ENCODE measurements around the gene CASR.
"Not testable (repeated sequence)": the region's sequence is repeated elsewhere in the genome, so short reads cannot be mapped to it uniquely, and the experiment has no call there.

Gene CASR, protein sequence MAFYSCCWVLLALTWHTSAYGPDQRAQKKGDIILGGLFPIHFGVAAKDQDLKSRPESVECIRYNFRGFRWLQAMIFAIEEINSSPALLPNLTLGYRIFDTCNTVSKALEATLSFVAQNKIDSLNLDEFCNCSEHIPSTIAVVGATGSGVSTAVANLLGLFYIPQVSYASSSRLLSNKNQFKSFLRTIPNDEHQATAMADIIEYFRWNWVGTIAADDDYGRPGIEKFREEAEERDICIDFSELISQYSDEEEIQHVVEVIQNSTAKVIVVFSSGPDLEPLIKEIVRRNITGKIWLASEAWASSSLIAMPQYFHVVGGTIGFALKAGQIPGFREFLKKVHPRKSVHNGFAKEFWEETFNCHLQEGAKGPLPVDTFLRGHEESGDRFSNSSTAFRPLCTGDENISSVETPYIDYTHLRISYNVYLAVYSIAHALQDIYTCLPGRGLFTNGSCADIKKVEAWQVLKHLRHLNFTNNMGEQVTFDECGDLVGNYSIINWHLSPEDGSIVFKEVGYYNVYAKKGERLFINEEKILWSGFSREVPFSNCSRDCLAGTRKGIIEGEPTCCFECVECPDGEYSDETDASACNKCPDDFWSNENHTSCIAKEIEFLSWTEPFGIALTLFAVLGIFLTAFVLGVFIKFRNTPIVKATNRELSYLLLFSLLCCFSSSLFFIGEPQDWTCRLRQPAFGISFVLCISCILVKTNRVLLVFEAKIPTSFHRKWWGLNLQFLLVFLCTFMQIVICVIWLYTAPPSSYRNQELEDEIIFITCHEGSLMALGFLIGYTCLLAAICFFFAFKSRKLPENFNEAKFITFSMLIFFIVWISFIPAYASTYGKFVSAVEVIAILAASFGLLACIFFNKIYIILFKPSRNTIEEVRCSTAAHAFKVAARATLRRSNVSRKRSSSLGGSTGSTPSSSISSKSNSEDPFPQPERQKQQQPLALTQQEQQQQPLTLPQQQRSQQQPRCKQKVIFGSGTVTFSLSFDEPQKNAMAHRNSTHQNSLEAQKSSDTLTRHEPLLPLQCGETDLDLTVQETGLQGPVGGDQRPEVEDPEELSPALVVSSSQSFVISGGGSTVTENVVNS

DNA sequence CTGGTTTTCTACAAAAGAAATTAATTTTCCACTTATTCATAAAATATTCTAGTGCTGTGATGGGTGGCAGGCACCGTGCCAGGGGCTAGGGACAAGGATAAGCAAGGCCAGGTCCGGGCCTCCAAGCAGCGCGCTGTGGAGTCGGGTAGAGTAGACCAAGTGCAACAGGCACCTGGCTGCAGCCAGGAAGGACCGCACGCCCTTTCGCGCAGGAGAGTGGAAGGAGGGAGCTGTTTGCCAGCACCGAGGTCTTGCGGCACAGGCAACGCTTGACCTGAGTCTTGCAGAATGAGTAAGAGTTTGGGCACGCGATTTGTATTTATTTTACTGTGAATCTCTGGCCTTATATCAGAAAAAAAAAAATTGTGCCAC lies at the start of gene CASR:
TSS of gene CASR (plus strand) at position 148 of the 372 bp plus-strand sequence. CDS start 70,522 bp downstream, outside the sequence.
- no peaks in the 10 kb centered on the region for H3K9me3 Mint-ChIP-seq
- H3K27me3 Mint-ChIP-seq = peaks cover 88% of the 10 kb centered on the region
- no peaks in the 10 kb centered on the region for H3K36me3 Mint-ChIP-seq (ENCODE audit: insufficient read depth)
- no peak for ATAC-seq (replicated peaks; ENCODE audit: extremely low read depth, poor library complexity, severe bottlenecking)
- H3K4me3 Mint-ChIP-seq = no peak within 1 kb of the TSS
- no peak within 1 kb of the TSS for H3K27ac Mint-ChIP-seq (ENCODE audit: low read depth)
- no peaks in the 10 kb centered on the region for H3K4me1 Mint-ChIP-seq
- no peak for DNase-seq (ENCODE audit: low spot score in 2 of 2)

DNA sequence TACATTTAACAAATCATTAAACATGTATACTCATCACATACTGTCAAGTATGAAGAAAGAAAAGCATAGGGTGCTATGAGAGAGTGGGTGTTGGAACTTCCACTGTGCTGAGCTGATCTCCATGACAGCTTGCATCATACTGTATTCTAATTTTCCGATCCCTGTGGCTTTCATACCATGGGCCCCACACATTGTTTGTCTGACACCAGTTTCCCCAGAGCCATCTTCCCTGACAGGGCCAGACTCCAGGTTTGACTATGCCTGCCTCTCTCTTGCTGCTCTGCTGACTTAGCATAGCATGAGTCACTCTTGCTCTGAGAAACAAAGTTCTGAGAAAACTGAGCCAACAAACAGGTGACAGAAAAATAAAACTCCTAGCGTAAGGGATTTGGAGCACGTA lies 37.0 kb upstream of the CASR start:
- ATAC-seq (replicated peaks; ENCODE audit: extremely low read depth, poor library complexity, severe bottlenecking) = no peak
- no peaks in the 10 kb centered on the region for H3K36me3 Mint-ChIP-seq (ENCODE audit: insufficient read depth)
- no peak overlapping the region for H3K4me3 Mint-ChIP-seq
- no peak overlapping the region for H3K27ac Mint-ChIP-seq (ENCODE audit: low read depth)
- H3K9me3 Mint-ChIP-seq = peaks cover 7% of the 10 kb centered on the region
- no peak for DNase-seq (ENCODE audit: low spot score in 2 of 2)
- H3K4me1 Mint-ChIP-seq = no peaks in the 10 kb centered on the region
- peaks cover 11% of the 10 kb centered on the region for H3K27me3 Mint-ChIP-seq

DNA sequence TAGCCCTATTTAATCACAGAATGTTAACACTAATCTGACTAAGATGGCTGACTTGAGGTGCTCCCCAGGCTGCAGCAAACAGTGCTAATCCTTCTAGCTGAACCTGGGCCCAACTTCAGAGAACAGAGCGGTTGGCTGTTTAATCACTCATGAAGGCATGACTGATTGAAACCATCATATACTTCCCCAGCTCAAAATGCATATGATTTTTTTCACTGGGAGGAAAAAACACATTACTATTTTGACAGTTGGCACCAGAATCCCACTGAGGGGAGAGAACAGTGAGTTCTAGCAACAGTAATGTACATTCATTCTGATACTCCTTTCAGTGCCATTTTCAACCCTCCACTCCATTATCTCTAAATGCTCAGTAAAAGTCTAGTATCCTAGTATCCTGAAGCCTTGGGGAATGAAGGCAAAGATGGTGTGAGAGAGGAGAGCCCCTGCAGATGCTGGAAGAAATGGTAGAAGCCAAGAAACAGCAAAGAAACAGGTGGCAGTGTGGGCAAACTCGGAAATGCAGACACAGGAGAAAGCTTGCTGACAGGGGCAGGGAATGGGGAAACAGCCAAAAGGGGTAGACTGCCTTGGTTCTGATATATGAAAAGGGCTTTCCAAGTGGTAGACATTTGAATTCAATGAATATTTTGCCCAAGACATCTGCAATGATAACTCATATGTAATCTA lies 34.4 kb upstream of the CASR start:
- Mint-ChIP-seq H3K36me3 (ENCODE audit: insufficient read depth) (no peaks in the 10 kb centered on the region), H3K4me1 (no peaks in the 10 kb centered on the region), H3K4me3 (no peak overlapping the region), H3K27me3 (no peaks in the 10 kb centered on the region), H3K27ac (ENCODE audit: low read depth) (no peak overlapping the region), H3K9me3 (no peaks in the 10 kb centered on the region)
- ATAC-seq (replicated peaks; ENCODE audit: extremely low read depth, poor library complexity, severe bottlenecking) = no peak
- no peak for DNase-seq (ENCODE audit: low spot score in 2 of 2)

DNA sequence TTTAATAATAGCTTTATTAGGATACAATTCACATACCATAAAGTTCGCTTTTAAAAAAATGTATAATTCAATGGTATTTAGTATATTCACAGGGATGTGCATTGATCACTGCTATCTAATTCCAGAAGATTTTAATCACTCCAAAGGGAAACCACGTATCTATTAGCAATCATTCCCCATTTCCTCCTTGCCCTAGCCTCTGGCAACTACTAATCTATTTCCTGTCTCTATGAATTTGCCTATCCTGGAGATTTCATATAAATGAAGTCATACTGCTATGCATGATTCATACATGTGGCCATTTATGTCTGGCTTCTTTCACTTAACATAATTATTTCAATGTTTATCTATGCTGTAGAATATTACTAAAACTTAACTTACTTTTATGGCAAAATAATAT lies 32.0 kb upstream of the CASR start:
- H3K4me3 Mint-ChIP-seq = no peak overlapping the region
- ATAC-seq (replicated peaks; ENCODE audit: extremely low read depth, poor library complexity, severe bottlenecking) (no peak), DNase-seq (ENCODE audit: low spot score in 2 of 2) (no peak)
- no peaks in the 10 kb centered on the region for H3K27me3 Mint-ChIP-seq
- peaks cover 18% of the 10 kb centered on the region for H3K9me3 Mint-ChIP-seq
- H3K27ac Mint-ChIP-seq (ENCODE audit: low read depth) = no peak overlapping the region
- no peaks in the 10 kb centered on the region for H3K36me3 Mint-ChIP-seq (ENCODE audit: insufficient read depth)
- H3K4me1 Mint-ChIP-seq = no peaks in the 10 kb centered on the region

DNA sequence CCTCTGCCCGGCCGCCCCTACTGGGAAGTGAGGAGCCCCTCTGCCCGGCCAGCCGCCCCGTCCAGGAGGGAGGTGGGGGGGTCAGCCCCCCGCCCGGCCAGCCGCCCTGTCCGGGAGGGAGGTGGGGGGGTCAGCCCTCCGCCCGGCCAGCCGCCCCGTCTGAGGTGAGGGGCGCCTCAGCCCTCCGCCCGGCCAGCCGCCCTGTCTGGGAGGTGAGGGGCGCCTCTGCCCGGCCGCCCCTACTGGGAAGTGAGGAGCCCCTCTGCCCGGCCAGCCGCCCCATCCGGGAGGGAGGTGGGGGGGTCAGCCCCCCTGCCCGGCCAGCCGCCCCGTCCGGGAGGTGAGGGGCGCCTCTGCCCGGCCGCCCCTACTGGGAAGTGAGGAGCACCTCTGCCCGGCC lies 18.5 kb upstream of the CASR start:
- DNase-seq (ENCODE audit: low spot score in 2 of 2); H3K27ac Mint-ChIP-seq (ENCODE audit: low read depth); ATAC-seq (replicated peaks; ENCODE audit: extremely low read depth, poor library complexity, severe bottlenecking); H3K4me1 Mint-ChIP-seq; H3K36me3 Mint-ChIP-seq (ENCODE audit: insufficient read depth); H3K4me3 Mint-ChIP-seq; H3K9me3 Mint-ChIP-seq: not testable (repeated sequence)
- H3K27me3 Mint-ChIP-seq = peaks cover 11% of the 10 kb centered on the region

DNA sequence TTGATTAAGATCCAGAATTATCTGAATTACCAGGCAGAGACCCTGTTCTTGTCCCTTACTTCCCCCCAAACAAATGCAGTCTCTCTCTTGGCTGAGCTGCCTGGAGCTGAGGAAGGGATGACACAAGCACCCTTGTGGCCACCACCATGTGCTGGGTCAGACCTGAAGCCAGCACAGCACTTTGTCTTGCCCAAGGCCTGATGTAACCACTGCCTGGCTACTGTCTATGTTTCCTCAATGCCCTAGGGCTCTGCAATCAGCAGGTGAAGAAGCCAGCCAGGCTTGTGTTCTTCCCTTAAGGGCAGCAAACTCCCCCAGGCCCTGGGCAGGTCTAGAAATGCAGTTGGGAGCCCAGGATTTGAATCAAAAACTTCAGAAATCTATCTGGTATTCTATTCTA lies 15.8 kb upstream of the CASR start:
- H3K27me3 Mint-ChIP-seq = peaks cover 20% of the 10 kb centered on the region
- no peaks in the 10 kb centered on the region for H3K9me3 Mint-ChIP-seq
- no peak overlapping the region for H3K27ac Mint-ChIP-seq (ENCODE audit: low read depth)
- DNase-seq (ENCODE audit: low spot score in 2 of 2) = no peak
- no peaks in the 10 kb centered on the region for H3K4me1 Mint-ChIP-seq
- H3K36me3 Mint-ChIP-seq (ENCODE audit: insufficient read depth) = peaks cover 1% of the 10 kb centered on the region
- no peak for ATAC-seq (replicated peaks; ENCODE audit: extremely low read depth, poor library complexity, severe bottlenecking)
- no peak overlapping the region for H3K4me3 Mint-ChIP-seq

DNA sequence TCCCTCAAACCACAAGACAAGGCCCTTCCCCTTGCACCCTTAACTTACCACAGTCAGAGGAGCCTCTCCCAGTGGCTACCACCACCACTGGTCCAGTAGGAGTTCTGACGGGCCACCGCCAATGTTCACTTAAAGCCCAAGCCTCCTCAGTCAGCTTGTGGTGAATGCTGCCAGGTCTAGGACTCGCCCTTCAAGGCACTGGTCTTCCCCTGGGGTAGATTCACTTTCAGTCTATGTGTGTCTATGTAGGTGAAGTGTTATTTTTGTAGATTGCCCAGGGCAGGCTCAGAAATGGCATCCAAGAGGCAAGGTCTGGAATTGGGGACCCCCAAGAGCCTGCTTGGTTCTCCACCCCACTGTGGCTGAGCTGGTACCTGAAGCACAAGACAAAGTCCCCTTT lies 15.4 kb upstream of the CASR start:
- peaks cover 1% of the 10 kb centered on the region for H3K36me3 Mint-ChIP-seq (ENCODE audit: insufficient read depth)
- H3K4me3 Mint-ChIP-seq = no peak overlapping the region
- no peaks in the 10 kb centered on the region for H3K9me3 Mint-ChIP-seq
- DNase-seq (ENCODE audit: low spot score in 2 of 2) (no peak), ATAC-seq (replicated peaks; ENCODE audit: extremely low read depth, poor library complexity, severe bottlenecking) (no peak)
- H3K27ac Mint-ChIP-seq (ENCODE audit: low read depth) = no peak overlapping the region
- H3K27me3 Mint-ChIP-seq = peaks cover 20% of the 10 kb centered on the region
- no peaks in the 10 kb centered on the region for H3K4me1 Mint-ChIP-seq

DNA sequence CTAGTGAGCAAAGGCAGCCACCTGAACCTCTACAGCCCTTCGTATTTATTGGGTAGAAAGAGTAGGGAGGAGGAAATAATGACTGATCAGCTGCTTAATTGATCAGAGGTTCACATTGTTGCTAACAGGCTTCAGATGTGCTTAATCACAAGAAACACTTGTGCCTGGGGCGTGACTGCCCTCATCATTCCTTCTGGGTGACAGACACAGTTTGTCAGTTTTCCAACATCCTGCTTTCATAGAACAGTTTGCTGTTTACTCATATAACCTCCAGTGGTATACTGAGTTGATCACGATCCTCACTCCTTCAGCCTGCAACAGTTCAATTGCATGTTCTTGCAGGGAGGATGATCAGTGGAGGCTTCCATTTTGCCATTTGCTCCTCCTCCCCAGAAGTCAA lies 13.6 kb upstream of the CASR start:
- peaks cover 1% of the 10 kb centered on the region for H3K36me3 Mint-ChIP-seq (ENCODE audit: insufficient read depth)
- DNase-seq (ENCODE audit: low spot score in 2 of 2) (no peak), ATAC-seq (replicated peaks; ENCODE audit: extremely low read depth, poor library complexity, severe bottlenecking) (no peak)
- peaks cover 22% of the 10 kb centered on the region for H3K27me3 Mint-ChIP-seq
- H3K9me3 Mint-ChIP-seq = no peaks in the 10 kb centered on the region
- H3K27ac Mint-ChIP-seq (ENCODE audit: low read depth) = no peak overlapping the region
- no peaks in the 10 kb centered on the region for H3K4me1 Mint-ChIP-seq
- H3K4me3 Mint-ChIP-seq = no peak overlapping the region

DNA sequence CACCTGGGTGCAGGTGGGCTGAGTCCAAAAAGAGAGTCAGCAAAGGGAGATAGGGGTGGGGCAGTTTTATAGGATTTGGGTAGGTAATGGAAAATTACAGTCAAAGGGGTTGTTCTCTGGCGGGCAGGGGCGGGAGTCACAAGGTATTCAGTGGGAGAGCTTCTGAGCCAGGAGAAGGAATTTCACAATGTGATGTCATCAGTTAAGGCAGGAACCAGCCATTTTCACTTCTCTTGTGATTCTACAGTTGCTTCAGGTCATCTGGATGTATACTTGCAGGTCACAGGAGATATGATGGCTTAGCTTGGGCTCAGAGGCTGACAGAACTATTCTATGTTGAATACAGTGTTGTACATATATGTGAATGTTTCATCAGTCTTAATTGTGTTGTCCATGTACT lies 12.1 kb upstream of the CASR start:
- H3K9me3 Mint-ChIP-seq; H3K4me1 Mint-ChIP-seq; ATAC-seq (replicated peaks; ENCODE audit: extremely low read depth, poor library complexity, severe bottlenecking); DNase-seq (ENCODE audit: low spot score in 2 of 2); H3K27ac Mint-ChIP-seq (ENCODE audit: low read depth); H3K4me3 Mint-ChIP-seq; H3K36me3 Mint-ChIP-seq (ENCODE audit: insufficient read depth): not testable (repeated sequence)
- H3K27me3 Mint-ChIP-seq = peaks cover 34% of the 10 kb centered on the region

DNA sequence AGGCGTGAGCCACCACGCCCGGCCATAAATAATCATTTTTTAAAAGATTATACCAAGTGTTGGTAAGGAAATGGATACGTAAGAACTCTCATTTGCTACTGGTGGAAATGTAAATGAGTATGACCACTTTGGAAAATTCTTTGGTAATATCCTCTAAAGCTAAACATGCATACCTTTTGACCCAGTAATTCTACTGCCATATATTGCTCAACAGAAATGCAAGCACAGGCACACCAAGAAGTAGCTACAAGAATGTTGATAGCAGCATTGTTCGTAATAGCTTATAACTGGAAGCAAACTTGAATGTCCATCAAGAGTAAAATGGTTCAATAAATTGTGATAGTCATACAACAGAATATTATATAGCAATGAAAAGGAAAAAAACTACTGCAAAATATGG lies 4.8 kb upstream of the CASR start:
- Mint-ChIP-seq H3K27ac (ENCODE audit: low read depth) (no peak overlapping the region), H3K4me3 (no peak overlapping the region), H3K9me3 (no peaks in the 10 kb centered on the region), H3K36me3 (ENCODE audit: insufficient read depth) (peaks cover 1% of the 10 kb centered on the region), H3K27me3 (peaks cover 71% of the 10 kb centered on the region), H3K4me1 (no peaks in the 10 kb centered on the region)
- ATAC-seq (replicated peaks; ENCODE audit: extremely low read depth, poor library complexity, severe bottlenecking) = no peak
- no peak for DNase-seq (ENCODE audit: low spot score in 2 of 2)

DNA sequence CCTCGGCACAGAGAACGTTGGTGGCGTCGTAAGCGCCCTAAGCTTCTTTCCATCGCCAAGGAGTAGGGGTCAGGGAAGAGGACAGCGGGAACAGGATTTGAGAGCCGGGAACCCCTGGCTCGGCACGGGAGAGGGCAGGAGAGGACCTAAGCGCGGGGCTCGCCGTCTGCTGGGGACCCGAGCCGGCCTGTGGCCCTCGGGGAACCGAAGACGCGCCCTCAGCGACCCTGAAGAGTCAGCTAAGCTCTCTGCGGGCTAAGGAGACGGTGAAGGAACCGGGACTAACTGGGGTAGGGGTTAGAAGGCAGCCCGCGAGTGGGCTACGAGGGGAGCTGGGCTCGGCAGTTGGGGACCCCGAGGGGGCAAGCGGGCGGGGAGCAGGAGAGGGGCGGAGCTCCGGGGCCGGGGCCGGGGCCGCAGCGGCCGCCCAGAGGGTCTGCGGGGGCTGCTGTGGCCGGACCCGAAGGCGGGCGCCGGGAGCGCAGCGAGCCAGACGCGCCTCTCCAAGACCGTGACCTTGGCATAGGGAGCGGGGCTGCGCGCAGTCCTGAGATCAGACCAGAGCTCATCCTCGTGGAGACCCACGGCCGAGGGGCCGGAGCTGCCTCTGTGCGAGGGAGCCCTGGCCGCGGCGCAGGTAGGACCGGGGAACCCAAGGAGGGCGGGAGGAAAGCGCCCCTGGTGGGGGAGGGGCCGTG lies 574 bp downstream of the CASR start:
- Mint-ChIP-seq H3K4me1 (no peaks in the 10 kb centered on the region), H3K36me3 (ENCODE audit: insufficient read depth) (no peaks in the 10 kb centered on the region), H3K27me3 (peaks cover 93% of the 10 kb centered on the region), H3K9me3 (no peaks in the 10 kb centered on the region), H3K27ac (ENCODE audit: low read depth) (no peak overlapping the region), H3K4me3 (no peak overlapping the region)
- DNase-seq (ENCODE audit: low spot score in 2 of 2) (no peak), ATAC-seq (replicated peaks; ENCODE audit: extremely low read depth, poor library complexity, severe bottlenecking) (no peak)

DNA sequence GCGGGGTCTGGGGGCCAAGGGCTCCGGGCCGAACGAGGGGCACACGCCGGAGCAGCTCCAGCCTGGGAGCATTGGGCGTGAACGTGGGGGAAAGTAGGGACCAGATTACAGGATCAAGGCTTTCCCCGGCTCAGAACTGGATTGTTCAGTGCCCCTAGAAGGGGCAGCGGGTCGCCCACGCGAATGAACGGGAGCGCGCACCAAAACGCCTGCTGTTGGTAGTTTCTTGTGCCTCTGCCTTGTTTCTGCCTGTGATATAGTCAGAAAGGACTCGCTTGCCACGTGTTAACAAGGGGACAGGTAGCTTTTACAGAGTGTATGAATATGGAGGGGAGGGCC lies 1.1 kb downstream of the CASR start:
- Mint-ChIP-seq H3K4me3 (no peak overlapping the region), H3K36me3 (ENCODE audit: insufficient read depth) (no peaks in the 10 kb centered on the region), H3K9me3 (no peaks in the 10 kb centered on the region), H3K27me3 (peaks cover 90% of the 10 kb centered on the region), H3K27ac (ENCODE audit: low read depth) (no peak overlapping the region), H3K4me1 (no peaks in the 10 kb centered on the region)
- ATAC-seq (replicated peaks; ENCODE audit: extremely low read depth, poor library complexity, severe bottlenecking) (no peak), DNase-seq (ENCODE audit: low spot score in 2 of 2) (no peak)

Measured in central memory CD8-positive, alpha-beta T cell (primary cell).